Activated CD8-positive, alpha-beta memory T cell treated with anti-CD3 and anti-CD28 coated beads, Interleukin-2, amount 10 ng/mL, durations not matched to agents 7 days and 5 days (primary cell): ENCODE measurements around the gene SLC9A8. TPM values are rescaled to one million over a fixed set of nuclear protein-coding genes. Genes with fewer than 3 reads are reported as not detected.

Source experiments
- ATAC-seq: fragments of 150-1000 bp; cut with Tn5 transposase; one replicate; pipeline ENCODE4 v1.10.0; 2021; ENCODE audit warnings: moderate library complexity
- CTCF ChIA-PET: fragments of 350-600 bp; sonication (Branson Sonifier 250); formaldehyde crosslinking; loops from one replicate; lab custom pipeline; 2021; ENCODE audit warnings: antibody characterized with exemption; lab: Charles Lee
- DNase-seq: peaks from one replicate; pipeline ENCODE4 v3.0.0-alpha.2; 2020
- H3K27ac Mint-ChIP-seq: one replicate; pipeline ENCODE4 v1.8.0; 2021; ENCODE audit warnings: mild to moderate bottlenecking, mixed read lengths
- H3K27me3 Mint-ChIP-seq: one replicate; pipeline ENCODE4 v1.8.0; 2021; ENCODE audit warnings: mixed read lengths
- H3K36me3 Mint-ChIP-seq: one replicate; pipeline ENCODE4 v1.8.0; 2021; ENCODE audit warnings: mild to moderate bottlenecking, mixed read lengths
- H3K4me1 Mint-ChIP-seq: one replicate; pipeline ENCODE4 v1.8.0; 2021; ENCODE audit warnings: mixed read lengths
- H3K4me3 Mint-ChIP-seq: one replicate; pipeline ENCODE4 v1.8.0; 2021; ENCODE audit warnings: mild to moderate bottlenecking, moderate library complexity, mixed read lengths
- H3K9me3 Mint-ChIP-seq: one replicate; pipeline ENCODE4 v1.8.0; 2022; ENCODE audit warnings: low read depth, mixed read lengths
- total RNA-seq, 2 experiments: library from RNA; stranded (reverse); gene quantifications; one replicate each; pipeline ENCODE4 v1.2.3, GENCODE V29; 2021

Gene SLC9A8
- total RNA-seq, 2 experiments from 2014 or later, result 16.3 to 24.9 TPM

GRCh38 chr20:49810491-49811190 lies 2.0 kb upstream of the SLC9A8 start:
- Mint-ChIP-seq H3K27ac (no peak overlapping the region), H3K27me3 (no peaks in the 10 kb centered on the region), H3K4me1 (peaks cover 37% of the 10 kb centered on the region), H3K36me3 (peaks cover 16% of the 10 kb centered on the region), H3K4me3 (no peak overlapping the region), H3K9me3 (no peaks in the 10 kb centered on the region)
- CTCF ChIA-PET, result interaction anchor here (0.7 to 1.5 kb wide), 3 partner anchors 92 to 202 kb away, joined by 3 read pairs; no protein-coding TSS in a partner anchor
- DNase-seq (no peak), ATAC-seq (no peak)

GRCh38 chr20:49811825-49812506 lies 662 bp upstream of the SLC9A8 start:
- Mint-ChIP-seq H3K27ac (peak overlapping the region; percentile 92), H3K9me3 (no peaks in the 10 kb centered on the region), H3K4me3 (peak overlapping the region; percentile 95), H3K27me3 (no peaks in the 10 kb centered on the region), H3K36me3 (peaks cover 25% of the 10 kb centered on the region), H3K4me1 (peaks cover 34% of the 10 kb centered on the region)
- DNase-seq (no peak), ATAC-seq (no peak)
- CTCF ChIA-PET, result interaction anchor here (1.1 to 2.3 kb wide), 4 partner anchors 7 to 270 kb away, joined by 3 to 11 read pairs (median 5); no protein-coding TSS in a partner anchor

- CTCF ChIA-PET, result interaction anchor here (0.7 to 2.3 kb wide), 9 partner anchors 9 to 137 kb away, joined by 3 to 11 read pairs (median 4); no protein-coding TSS in a partner anchor
These were observed 812 bp downstream of the SLC9A8 start for GRCh38 chr20:49813305-49813974.

GRCh38 chr20:49814057-49814694 lies 1.5 kb downstream of the SLC9A8 start:
- ATAC-seq (no peak), DNase-seq (no peak)
- peaks cover 38% of the 10 kb centered on the region for H3K36me3 Mint-ChIP-seq
- H3K27ac Mint-ChIP-seq, result peak overlapping the region; percentile 94
- H3K4me3 Mint-ChIP-seq, result peak overlapping the region; percentile 95
- H3K9me3 Mint-ChIP-seq, result no peaks in the 10 kb centered on the region
- H3K27me3 Mint-ChIP-seq, result no peaks in the 10 kb centered on the region
- CTCF ChIA-PET, result interaction anchor here (1.6 to 2.3 kb wide), 5 partner anchors 13 to 138 kb away, joined by 3 to 11 read pairs (median 3); no protein-coding TSS in a partner anchor
- H3K4me1 Mint-ChIP-seq, result peaks cover 35% of the 10 kb centered on the region

More at GRCh38 chr20:49813305-49813974, 812 bp downstream of the SLC9A8 start:
- peak overlapping the region; percentile 95 for H3K4me3 Mint-ChIP-seq
- no peaks in the 10 kb centered on the region for H3K9me3 Mint-ChIP-seq
- no peak for ATAC-seq
- peak overlapping the region; percentile 94 for H3K27ac Mint-ChIP-seq
- H3K4me1 Mint-ChIP-seq, result peaks cover 33% of the 10 kb centered on the region
- H3K27me3 Mint-ChIP-seq, result no peaks in the 10 kb centered on the region
- no peak for DNase-seq
- peaks cover 32% of the 10 kb centered on the region for H3K36me3 Mint-ChIP-seq

- H3K27ac Mint-ChIP-seq, result no peak overlapping the region
- CTCF ChIA-PET, result interaction anchor here (0.5 to 0.7 kb wide), 2 partner anchors 79 to 523 kb away, joined by 3 to 4 read pairs; no protein-coding TSS in a partner anchor
- no peaks in the 10 kb centered on the region for H3K27me3 Mint-ChIP-seq
- DNase-seq (no peak), ATAC-seq (no peak)
- H3K9me3 Mint-ChIP-seq, result no peaks in the 10 kb centered on the region
- no peak overlapping the region for H3K4me3 Mint-ChIP-seq
- H3K36me3 Mint-ChIP-seq, result peaks cover 69% of the 10 kb centered on the region
- H3K4me1 Mint-ChIP-seq, result peaks cover 45% of the 10 kb centered on the region
These were observed 6.2 kb downstream of the SLC9A8 start for GRCh38 chr20:49818816-49819215.

GRCh38 chr20:49819702-49820101 lies 7.1 kb downstream of the SLC9A8 start:
- Mint-ChIP-seq H3K9me3 (no peaks in the 10 kb centered on the region), H3K27ac (no peak overlapping the region), H3K36me3 (peaks cover 72% of the 10 kb centered on the region), H3K4me1 (peaks cover 39% of the 10 kb centered on the region), H3K27me3 (no peaks in the 10 kb centered on the region), H3K4me3 (no peak overlapping the region)
- CTCF ChIA-PET, result no interaction called here
- ATAC-seq (no peak), DNase-seq (no peak)

- Mint-ChIP-seq H3K4me3 (no peak overlapping the region), H3K27me3 (no peaks in the 10 kb centered on the region), H3K4me1 (peaks cover 34% of the 10 kb centered on the region), H3K27ac (no peak overlapping the region), H3K36me3 (peaks cover 59% of the 10 kb centered on the region), H3K9me3 (no peaks in the 10 kb centered on the region)
- DNase-seq (no peak), ATAC-seq (no peak)
- CTCF ChIA-PET, result interaction anchor here (1.0 kb wide), 1 partner anchor 27 kb away, joined by 3 read pairs; no protein-coding TSS in a partner anchor
These were observed 8.8 kb downstream of the SLC9A8 start for GRCh38 chr20:49821381-49821780.

GRCh38 chr20:49821870-49822331 lies 9.3 kb downstream of the SLC9A8 start:
- no peak for DNase-seq
- H3K27me3 Mint-ChIP-seq, result no peaks in the 10 kb centered on the region
- peaks cover 34% of the 10 kb centered on the region for H3K4me1 Mint-ChIP-seq
- peaks cover 58% of the 10 kb centered on the region for H3K36me3 Mint-ChIP-seq
- no peak for ATAC-seq
- no peak overlapping the region for H3K4me3 Mint-ChIP-seq
- H3K9me3 Mint-ChIP-seq, result no peaks in the 10 kb centered on the region
- CTCF ChIA-PET, result interaction anchor here (0.7 to 1.0 kb wide), 2 partner anchors 26 to 209 kb away, joined by 3 read pairs; no protein-coding TSS in a partner anchor
- no peak overlapping the region for H3K27ac Mint-ChIP-seq

GRCh38 chr20:49823152-49823847 lies 10.7 kb downstream of the SLC9A8 start:
- CTCF ChIA-PET, result interaction anchor here (1.2 kb wide), 2 partner anchors 15 to 22 kb away, joined by 3 read pairs; no protein-coding TSS in a partner anchor
- Mint-ChIP-seq H3K27ac (peak overlapping the region; percentile 4), H3K4me1 (peaks cover 31% of the 10 kb centered on the region), H3K36me3 (peaks cover 51% of the 10 kb centered on the region), H3K9me3 (no peaks in the 10 kb centered on the region), H3K4me3 (no peak overlapping the region), H3K27me3 (no peaks in the 10 kb centered on the region)
- DNase-seq (no peak), ATAC-seq (peak; percentile 60)

- Mint-ChIP-seq H3K4me1 (peaks cover 29% of the 10 kb centered on the region), H3K4me3 (no peak overlapping the region), H3K27me3 (no peaks in the 10 kb centered on the region), H3K27ac (no peak overlapping the region), H3K9me3 (no peaks in the 10 kb centered on the region), H3K36me3 (peaks cover 46% of the 10 kb centered on the region)
- DNase-seq (no peak), ATAC-seq (no peak)
- CTCF ChIA-PET, result interaction anchor here (1.2 kb wide), 2 partner anchors 14 to 22 kb away, joined by 3 read pairs; no protein-coding TSS in a partner anchor
These were observed 11.6 kb downstream of the SLC9A8 start for GRCh38 chr20:49824206-49824605.

GRCh38 chr20:49825521-49826033 lies 12.9 kb downstream of the SLC9A8 start:
- H3K4me1 Mint-ChIP-seq, result peaks cover 28% of the 10 kb centered on the region
- CTCF ChIA-PET, result interaction anchor here (0.8 to 1.0 kb wide), 2 partner anchors 29 to 284 kb away, joined by 3 to 4 read pairs; no protein-coding TSS in a partner anchor
- H3K36me3 Mint-ChIP-seq, result peaks cover 42% of the 10 kb centered on the region

More at GRCh38 chr20:49825521-49826033, 12.9 kb downstream of the SLC9A8 start:
- no peak for DNase-seq
- Mint-ChIP-seq H3K9me3 (no peaks in the 10 kb centered on the region), H3K27me3 (no peaks in the 10 kb centered on the region), H3K4me3 (no peak overlapping the region), H3K27ac (no peak overlapping the region)
- ATAC-seq, result no peak
